HG03196 (cell line): ENCODE measurements around the gene KCNE1.
A peak's percentile ranks its signal among the peaks of the same experiment; 100 is the strongest.
"Not testable (repeated sequence)": the region's sequence is repeated elsewhere in the genome, so short reads cannot be mapped to it uniquely, and the experiment has no call there.

Experiments used
- ATAC-seq: cut with Tn5 transposase; IDR thresholded peaks from one replicate; pipeline ENCODE4 v1.9.1; 2021; ENCODE audit not compliant: unreplicated experiment

KCNE1 gene

DNA sequence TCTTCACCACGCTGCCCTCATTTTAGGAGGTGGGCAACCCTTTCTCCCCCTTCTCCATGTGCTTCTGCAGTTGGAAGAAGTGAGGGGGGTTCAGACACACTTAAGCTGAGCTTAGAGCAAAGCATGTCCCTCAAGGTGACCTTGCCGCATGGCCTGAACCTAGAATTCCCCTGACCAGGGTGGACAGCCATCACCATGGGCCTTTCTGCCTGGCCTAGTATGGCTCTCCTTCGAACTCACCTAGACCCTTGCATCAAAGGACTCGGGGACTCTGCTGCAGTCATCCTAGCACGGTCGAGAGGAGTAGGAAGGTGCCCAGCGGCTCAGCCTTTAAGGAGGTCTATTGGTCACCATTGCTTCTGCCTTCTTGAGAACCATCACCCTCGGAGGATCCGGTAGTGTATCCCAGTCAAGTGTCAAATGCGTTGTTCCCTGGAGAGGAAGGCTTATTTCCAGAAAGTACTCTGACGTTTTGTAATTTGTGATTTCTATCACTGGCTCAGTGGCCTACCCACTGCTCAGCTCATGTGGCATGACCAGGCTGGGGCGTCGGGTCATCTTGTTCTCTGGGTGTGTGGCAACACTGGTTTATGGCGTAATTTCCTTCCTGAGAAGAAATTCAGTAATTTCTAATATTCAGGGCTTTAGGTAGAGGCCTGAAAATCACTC is at the start of gene KCNE1:
TSS of gene KCNE1 (minus strand) at position 424 of the 669 bp plus-strand sequence. CDS start 62,576 bp downstream, outside the sequence.
- ATAC-seq = no peak

DNA sequence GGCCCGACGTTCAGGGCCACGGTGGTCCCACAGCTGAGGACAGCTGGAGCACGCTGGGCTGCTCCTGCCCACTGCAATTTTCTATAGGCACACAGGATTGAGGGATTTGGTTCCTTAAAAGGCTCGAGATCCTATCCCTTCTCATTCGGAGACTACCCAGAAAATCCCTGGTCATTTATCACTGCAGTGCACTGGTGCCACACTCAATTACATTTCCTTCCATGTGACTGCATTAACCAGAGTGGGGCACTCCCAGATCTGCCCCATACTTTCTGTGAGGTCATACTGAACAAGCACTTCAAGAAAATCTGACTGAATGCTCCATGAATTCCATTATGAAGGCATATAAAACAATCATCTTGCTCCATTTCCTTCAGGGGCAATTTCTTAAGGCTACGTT is 49.8 kb upstream of the KCNE1 start:
- no peak for ATAC-seq

DNA sequence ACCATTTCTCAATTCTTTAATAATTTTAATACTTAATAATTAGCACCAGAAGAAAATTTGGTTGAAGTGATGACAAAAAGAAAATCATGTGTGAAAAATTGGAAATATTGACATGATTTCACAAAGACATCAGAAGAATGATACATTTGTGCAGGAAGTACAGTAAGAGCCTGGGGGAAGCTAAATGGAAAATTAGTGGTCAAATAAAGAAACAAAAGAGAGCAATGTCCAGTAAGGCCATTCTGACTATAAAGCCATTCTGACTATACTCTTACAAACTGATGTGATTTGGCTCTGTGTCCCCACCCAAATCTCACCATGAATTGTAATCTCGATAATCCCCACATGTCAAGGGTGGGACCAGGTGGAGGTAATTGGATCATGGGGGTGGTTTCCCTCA is 48.6 kb upstream of the KCNE1 start:
- ATAC-seq = no peak

DNA sequence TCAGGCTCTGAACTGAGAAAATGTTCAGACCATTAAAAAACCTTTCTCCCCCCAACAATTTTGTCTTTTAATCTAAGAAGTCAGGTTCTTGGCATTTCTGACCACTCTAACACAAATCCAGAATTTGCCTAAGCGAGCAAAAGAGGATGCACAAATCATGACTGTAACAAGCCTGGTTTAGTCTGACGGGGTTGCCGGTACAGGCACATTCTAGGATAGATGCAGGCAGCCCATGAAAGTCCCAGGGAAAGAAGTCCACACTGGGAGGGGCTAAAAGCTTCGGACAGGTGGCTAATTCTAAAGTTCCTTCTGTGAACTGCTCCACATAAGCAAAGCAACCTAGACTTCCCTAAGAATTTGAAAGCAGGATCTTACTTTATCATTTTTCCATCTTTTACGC is 48.0 kb upstream of the KCNE1 start:
- ATAC-seq = no peak

DNA sequence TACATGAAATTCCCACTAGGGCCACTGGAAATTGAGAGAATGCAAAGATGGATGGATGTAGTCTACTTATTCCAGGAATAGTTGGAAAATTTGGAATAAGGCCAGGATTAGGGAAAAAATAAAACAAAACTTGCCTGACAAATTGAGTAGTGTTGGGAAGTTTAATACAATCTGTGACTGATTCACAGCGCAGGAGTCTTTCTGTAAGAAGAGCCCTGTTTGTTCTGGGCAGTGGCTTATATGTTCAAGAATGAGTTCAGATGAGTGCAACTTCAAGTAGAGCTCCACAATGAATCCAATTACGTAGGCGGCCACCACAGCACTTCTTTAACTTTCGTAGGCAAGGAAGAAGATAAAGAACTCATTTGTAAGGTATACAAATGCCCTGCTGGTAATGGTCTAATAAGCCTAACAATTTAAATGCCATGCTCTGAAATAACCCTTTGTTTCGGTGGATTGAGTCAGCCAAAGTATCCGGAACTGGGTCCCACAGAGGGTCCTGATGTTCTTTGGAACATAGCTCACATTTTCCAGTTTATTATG is 47.1 kb upstream of the KCNE1 start:
- no peak for ATAC-seq

DNA sequence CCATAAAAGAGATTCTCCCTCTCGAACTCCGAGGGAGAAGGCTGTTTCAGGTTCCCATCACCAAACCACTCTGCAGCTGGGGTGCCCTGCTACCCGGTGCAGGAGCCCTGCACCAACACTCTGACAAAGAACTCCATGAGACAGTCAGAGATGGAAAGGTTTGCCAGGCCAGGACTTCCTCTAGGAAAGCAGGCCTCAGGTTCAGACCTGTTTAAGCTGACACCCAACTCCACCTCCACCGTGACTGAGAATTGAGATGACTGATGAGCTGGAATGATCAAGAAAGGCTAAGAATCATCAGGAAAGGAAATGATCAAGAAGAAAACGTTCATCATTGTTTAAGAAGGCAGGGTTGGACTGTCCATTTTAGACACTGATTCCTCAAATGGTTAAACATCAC is 46.2 kb upstream of the KCNE1 start:
- ATAC-seq = no peak

DNA sequence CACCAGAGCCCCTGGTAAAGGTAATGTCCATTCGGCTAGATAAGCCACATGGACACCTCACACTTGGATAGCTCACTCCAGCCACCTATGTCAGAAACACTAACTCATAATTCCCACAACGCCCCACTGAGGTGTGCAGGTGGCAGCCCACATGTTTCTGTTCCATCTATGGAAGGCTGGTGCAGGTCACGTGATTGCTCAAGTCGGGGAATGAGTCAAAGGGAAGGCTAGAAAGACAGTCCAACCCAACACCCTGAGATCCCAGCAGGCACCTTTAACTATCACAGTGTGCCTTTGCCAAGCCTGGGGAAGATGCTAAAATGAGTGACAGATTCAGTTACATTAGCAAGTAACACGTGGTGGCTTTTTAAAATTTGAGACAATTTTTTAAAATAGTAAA is 45.3 kb upstream of the KCNE1 start:
- ATAC-seq = no peak

DNA sequence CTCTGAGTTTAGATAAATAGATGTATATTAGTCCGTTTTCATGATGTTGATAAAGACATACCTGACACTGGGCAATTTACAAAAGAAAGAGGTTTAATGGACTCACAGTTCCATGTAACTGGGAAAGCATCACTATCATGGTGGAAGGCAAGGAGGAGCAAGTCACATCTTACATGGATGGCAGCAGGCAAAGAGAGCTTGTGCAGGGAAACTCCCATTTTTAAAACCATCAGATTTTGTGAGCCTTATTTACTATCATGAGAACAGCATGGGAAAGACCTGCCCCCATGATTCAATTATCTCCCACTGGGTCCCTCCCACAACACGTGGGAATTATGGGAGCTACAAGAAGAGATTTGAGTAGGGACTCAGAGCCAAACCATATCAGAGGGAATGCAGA is 42.7 kb upstream of the KCNE1 start:
- ATAC-seq = not testable (repeated sequence)

DNA sequence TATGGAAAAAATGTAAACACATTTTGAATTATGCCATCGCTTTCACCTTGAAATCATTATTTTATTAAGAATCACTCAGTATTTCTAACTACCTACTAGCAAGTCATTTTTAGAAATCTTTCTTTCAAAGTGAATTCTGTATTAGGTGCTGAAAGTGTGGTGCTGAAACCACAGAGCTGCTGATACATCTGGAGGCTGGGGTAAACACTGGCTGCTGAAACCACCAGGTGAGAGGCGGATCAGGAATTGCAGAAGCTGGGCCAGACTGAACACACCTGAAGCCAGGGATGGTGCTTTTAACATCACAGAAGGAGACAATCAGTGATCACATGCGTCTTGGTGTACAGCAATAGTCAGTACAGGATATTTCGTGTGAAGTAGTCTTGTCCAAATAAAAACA is 42.2 kb upstream of the KCNE1 start:
- ATAC-seq = no peak

DNA sequence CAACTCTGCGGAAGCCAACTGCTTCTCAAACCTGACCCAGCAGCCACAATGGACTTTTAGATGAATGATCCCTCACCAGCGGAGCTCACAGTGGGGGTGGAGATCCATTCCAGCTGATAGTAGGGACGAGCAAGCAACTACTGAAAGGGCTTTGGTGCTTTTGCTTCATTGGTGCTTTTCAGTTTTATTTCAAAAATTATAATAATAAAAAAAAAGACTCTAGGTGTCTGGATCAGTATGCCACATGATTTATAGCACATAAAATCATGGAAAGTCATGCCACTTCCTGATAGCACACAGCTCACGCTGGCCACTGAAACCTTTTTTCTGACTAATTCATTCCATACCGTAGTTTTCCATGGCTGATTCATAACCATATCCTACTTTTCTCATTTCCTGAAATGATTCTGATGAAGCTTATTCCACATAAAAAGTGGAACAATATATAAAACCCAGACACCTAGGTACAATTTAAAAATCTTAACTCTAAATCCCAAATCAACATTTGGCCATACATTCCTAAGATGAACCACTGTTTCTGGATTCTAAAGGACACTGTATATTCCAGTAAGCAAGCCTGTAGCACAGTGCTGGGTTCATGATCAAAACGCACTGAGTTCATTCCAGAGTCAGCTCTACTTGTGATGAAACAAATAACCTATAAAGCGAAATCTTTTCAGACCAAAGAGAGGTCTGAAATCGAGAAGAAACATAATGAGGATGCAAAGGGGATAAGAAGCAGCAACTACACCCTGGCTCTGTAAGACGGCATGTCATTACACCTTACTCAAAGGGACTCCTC is 41.3 kb upstream of the KCNE1 start:
- ATAC-seq = no peak

DNA sequence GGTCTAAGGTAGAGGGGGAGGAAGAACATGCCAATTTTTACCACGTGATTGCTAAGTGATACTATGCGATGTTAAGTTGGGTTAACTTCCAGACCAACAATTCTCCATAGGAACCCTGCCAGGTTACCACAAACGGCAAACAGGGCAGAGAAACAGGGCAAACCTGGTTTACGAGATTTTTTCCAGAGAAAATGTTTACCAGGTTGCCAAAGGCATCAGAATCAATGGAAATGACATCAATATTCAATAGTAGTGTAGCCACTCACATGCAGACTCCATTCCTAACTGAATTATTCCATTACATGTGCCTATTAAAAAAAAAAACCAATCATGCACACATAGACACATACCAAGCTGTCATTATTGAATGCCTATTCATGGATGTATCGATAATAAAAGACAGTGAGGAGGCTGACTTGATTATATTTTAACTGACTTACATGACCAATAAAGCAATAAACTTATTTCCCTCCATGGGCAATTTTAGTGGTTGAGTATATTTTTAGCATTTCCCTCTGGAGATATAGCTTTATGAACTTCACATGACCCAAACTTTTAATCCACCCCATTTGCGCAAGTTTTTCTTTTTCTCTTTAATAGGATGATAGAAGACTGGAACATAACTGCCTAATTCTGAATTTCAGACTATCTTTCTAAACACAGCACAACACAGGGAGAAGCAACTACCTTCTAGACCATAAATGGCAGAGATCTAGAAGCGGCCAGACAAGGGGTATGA is 40.5 kb upstream of the KCNE1 start:
- no peak for ATAC-seq

DNA sequence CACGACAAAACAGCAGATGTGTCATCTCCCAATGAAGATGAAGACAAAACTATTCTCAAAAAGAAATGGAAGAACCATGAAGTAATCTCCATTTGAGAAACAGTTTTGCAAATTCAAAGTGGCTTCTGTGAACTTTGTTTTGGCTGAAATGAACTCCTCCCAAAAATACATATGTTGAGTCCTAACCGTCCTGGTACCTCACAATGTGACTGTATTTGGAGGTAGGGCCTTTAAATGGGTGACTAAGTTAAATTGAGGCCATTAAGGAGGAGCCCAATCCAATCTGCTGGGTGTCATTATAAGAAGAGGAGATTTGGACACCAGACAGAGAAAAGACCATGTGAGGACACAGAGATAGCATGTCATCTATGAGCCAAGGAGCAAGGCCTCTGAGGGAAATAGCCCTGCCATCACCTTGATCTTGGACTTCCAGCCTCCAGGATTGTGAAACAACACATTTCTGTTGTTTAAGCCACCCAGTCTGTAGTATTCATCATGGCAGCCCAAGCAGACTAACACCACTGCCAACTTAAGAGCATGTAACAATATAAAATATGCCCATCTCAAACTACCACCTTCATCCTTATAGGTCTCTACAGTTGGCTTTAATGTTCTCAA is 38.3 kb upstream of the KCNE1 start:
- ATAC-seq = no peak

DNA sequence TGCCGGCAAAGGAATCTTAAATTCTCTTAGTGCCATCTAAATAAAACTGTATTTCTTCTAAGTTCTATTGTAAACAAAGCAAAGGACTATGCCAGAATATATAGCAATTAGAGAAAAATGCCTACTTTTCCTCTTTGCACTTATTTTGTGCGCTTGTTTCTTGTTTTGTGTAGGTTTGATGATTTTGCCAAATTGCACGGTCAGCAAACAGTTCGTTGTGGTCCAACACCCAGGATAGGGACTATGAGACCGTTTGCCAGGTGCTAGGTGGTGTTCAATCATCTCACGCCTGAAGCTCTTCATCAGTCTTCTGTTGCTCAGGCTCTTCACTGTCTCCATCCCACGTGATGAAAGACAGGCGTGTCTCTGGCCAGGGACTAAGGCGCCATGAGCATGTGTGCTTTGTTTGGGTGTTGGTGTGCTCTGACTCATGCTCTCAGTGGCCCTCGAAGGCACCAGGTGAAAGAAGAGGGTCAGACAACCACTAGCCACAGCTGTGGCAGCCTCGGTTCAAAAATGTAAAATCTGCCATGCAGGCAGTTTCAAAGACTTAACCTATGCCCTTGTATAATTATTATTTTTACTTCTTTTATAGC is 36.9 kb upstream of the KCNE1 start:
- no peak for ATAC-seq

DNA sequence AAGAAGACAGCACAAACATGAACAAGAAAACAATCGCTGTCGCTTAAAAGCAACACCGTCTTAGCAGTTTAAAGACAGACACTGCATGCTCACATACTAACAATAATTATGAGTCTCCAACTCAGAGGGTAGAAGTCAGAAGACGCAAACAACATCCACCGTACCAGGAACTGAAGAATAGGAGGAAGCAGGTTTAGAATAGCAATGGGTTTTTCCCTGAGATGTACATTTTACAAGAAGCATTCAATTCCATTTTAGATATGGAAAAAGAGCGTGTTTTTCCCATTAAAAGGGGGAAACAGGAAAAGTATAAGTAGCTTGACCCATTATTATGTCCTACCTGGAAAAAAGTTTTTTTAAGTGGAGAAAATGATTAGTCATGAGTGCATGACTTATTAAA is 34.5 kb upstream of the KCNE1 start:
- no peak for ATAC-seq

DNA sequence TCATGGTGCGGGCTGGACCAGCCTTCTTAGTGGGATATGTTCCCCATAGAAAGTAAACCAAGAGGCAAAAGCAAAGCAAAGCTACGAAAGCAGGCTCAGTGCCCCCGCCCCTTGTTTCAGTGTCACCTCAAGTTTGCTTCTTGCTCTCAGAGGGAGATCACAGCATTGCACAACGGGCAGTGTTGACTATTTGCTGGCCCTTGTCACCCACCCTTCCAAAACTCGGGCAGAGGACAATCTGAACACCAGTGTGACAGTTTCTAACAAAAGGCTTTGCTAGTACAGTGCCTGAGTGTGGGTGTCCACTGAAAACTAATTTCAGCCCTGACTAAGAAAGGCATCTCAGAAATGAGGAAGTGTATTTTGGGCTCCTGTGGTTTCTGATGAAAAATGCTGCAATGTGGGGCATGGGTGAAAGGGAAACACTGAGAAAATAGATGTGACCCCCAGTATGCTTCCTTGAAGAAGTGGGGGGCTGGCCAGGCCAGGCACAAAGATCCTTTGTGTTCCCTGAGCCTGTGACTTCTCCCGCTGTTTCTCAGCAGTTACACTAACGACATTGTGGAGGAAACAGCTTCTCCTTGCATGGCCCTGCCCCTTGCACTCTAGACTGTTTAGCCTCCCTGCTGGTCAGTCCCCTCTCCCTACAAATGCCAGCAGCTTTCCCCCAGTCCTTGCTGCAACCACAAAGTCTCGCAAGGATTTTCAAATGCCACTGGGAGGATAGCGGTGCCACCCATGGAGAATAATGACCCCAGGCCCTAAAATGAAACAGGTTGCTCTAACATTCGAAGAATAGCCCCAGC is 33.3 kb upstream of the KCNE1 start:
- ATAC-seq = peak; percentile 73

DNA sequence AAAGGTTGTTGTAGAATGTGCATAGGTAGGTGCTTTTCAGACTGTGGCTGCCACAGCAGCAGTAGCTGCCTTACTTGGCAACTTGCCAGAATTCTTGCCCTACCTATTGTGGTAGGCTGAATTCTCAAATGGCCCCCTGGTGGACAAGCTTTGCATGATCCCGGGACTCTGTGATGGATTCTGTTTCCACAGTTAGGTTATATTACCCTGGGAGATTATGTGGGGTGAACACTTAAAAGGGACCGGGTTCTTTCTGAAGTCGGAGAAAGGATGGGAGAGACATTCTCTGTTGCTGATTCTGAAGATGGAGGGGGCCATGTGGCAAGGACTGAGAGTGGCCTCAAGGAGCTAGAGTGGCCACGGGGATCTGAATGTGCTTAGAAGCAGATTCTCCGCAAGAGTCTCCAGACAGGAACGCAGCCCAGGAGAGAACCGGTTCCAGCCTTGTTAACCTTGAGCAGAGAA is 32.1 kb upstream of the KCNE1 start:
- no peak for ATAC-seq

DNA sequence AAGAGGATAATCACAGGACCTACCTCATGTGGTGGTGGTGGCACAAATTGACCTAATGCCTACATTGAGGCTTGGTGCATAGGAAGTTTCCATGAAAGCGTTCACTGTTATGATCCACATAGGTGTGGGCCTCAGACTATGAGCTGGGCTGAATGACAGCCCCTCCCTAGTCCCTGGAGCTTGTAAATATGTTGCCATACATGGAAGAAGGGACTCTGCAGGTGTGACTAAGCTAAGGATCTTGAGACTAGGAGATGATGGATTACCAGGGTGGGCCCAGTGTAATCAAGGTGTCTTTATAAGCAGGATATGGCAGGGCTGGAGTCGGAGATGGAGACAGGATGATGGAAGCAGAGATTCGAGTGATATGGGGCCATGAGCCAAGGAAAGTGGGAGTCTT is 31.0 kb upstream of the KCNE1 start:
- no peak for ATAC-seq

DNA sequence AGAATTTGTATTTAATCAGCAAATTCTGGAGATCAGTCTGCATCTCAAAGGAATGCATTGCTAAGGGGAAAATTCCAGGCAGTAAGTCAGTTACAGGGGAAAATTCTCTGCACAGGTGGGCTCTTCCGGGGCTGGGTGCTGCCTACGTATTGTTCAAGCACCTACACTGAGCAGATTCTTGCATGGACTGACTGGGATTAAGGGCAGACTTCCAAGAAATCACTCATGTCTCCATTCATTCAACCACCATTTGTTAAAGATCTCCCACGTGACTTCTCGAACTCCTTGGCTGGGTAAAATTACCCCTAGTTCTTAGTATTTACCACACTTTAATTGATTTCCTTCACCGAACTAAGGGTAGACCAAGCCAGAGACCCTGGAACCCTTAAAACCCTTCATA is 28.2 kb upstream of the KCNE1 start:
- ATAC-seq = no peak

DNA sequence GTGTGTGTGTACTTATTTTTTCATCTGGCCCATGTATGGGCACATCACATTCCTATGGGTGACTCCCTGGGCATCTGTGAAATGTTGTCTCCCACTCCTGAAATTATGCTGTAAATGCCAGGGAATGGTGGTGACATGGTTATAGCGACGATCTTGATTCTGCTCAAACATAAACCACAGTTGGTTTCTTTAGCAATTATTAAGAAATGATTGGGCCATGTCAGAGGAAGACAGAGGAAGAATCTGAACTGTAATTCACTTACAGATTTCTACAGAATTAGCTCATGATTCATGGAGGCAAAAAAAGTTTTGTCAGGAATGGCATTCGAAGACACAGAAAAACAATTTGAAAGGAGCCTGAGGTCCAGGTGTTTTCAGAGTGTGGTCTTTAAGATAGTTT is 25.8 kb upstream of the KCNE1 start:
- no peak for ATAC-seq

DNA sequence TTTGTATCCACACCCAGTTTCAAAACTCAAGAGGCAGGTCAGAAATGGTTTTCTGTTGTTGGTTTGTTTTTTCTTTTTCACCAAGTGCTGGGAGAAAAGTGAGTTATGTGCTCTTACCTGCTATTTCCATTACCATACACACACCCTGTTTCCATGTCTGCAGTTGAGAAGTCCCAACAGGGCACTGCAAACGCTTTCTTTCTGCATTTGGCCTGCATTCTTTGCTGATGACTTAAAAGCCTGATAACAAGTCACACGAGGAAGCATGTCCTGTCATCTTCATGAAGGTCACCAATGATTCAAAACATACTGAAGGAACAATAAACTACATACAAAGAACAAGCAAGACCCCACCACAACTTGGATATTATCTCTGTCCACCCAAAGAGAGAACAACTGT is 24.8 kb upstream of the KCNE1 start:
- no peak for ATAC-seq
